IPS-15b (cell line): Measurements from ENCODE around the gene HDGF.

ENCODE experiments used
- H3K27me3 ChIP-seq: one replicate; pipeline ENCODE4 v1.6.1; 2013; ENCODE audit warnings: low read length; ENCODE audit not compliant: control insufficient read depth, insufficient read depth
- H3K36me3 ChIP-seq: one replicate; pipeline ENCODE4 v1.6.1; 2013; ENCODE audit warnings: low read length; ENCODE audit not compliant: control insufficient read depth, insufficient read depth
- H3K4me1 ChIP-seq: one replicate; pipeline ENCODE4 v1.6.1; 2013; ENCODE audit warnings: mild to moderate bottlenecking, low read length; ENCODE audit not compliant: control insufficient read depth, insufficient read depth
- H3K4me3 ChIP-seq: one replicate; pipeline ENCODE4 v1.5.1; 2013; ENCODE audit warnings: low read depth, low read length
- H3K9ac ChIP-seq: one replicate; pipeline ENCODE4 v1.6.1; 2013; ENCODE audit warnings: low read depth, mild to moderate bottlenecking, low read length
- H3K9me3 ChIP-seq: one replicate; pipeline ENCODE4 v1.6.1; 2013; ENCODE audit warnings: mild to moderate bottlenecking, low read length; ENCODE audit not compliant: control insufficient read depth, insufficient read depth

Gene HDGF

DNA sequence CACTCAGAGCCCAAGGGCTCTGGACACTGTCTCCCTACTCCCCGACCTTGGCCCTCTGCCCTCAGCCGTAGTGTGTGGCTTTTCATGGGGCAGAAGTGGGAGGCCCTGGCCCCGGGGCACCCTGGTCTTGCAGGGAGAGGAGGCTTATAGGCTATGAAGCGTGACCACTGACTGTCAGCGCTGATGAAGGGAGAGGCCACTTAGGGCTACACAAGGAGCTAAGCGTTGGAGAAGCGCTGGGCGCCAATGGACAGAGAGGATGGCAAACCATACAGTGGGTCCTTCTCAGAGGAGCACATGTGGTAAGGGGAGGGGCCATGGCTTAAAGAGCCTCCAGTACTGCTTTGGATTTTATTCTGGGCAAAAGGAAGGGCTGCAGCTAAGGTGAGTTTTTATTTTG lies 54.0 kb downstream of the HDGF start:
- H3K4me1 ChIP-seq, result peaks cover 17% of the 10 kb centered on the region
- no peak overlapping the region for H3K9ac ChIP-seq
- no peaks in the 10 kb centered on the region for H3K27me3 ChIP-seq
- no peaks in the 10 kb centered on the region for H3K9me3 ChIP-seq
- H3K4me3 ChIP-seq, result no peak overlapping the region
- H3K36me3 ChIP-seq, result peaks cover 31% of the 10 kb centered on the region

DNA sequence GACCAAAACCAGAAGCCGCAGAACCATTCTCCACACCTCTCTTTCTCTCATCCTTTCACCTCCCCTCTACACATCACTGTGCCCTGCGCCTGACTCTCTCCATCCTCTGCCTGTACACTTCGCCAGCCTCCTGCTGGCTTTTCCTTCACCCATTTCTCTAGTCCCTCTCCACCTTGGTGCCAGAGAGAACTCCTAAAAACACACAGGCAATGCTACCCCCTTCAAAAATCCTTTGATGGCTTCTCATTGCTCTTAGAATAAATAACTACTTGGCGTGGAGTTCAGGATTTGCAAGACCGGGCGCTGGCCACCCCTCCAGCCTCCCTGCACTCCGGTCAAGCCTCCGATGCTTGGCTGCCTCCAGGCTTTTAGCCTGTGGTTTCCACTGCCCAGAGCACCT lies 54.7 kb downstream of the HDGF start:
- Histone ChIP-seq H3K9ac (no peak overlapping the region), H3K9me3 (no peaks in the 10 kb centered on the region), H3K36me3 (peaks cover 31% of the 10 kb centered on the region), H3K4me1 (peaks cover 22% of the 10 kb centered on the region), H3K27me3 (no peaks in the 10 kb centered on the region), H3K4me3 (no peak overlapping the region)

DNA sequence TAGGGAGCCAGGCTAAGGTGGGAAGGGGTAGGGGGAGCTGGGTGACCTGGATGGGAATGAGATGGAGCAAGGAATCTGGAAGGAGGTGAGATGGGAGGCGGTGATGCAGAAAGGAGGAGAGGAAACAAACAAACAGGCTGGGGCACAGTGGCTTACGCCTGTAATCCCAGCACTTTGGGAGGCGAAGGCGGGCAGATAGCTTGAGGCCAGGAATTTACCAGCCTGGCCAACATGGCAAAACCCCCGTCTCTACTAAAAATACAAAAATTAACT lies 56.8 kb downstream of the HDGF start:
- no peaks in the 10 kb centered on the region for H3K9me3 ChIP-seq
- no peak overlapping the region for H3K4me3 ChIP-seq
- peaks cover 12% of the 10 kb centered on the region for H3K36me3 ChIP-seq
- peaks cover 37% of the 10 kb centered on the region for H3K4me1 ChIP-seq
- no peaks in the 10 kb centered on the region for H3K27me3 ChIP-seq
- no peak overlapping the region for H3K9ac ChIP-seq

DNA sequence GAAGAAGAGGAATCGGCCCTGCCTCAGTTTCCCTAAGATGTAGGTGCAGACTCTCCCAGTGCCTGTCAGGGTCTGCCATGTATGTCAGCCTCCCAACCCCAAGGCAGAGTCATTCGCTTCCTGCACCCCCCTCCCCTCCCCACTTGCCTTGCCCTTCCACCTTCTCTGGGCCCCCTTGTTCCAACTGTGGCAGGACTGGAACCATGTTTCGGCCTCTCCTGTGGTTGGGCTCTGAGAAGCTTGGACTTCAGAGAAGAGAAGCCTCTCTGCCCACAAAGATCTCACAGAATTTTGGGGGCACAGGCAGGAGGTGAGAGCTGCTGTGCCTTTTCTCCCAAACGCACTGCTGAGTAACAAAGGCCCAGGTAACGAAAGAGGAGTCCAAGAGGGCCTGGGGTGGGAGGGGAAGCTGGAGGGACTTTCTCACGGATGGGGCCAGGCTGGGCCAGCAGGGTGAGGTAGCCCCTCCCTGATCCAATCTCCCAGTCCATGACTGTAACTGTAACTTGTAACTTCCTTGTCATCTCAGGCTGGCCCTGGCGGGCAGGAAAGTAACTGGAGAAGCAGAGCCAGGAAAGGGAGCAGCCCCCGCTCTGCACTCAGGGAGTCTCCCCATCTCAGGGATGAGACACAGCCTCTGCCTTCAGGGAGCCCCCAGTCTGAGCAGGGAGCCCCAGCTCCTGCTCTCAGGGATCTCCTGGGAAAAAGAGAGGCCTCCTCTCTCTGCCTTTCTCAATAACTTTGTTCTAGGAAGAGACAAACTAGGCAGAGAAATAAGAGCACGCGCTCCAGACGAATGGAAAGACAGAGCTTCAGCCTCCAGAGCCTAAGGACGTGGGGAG lies 57.4 kb downstream of the HDGF start:
- no peak overlapping the region for H3K9ac ChIP-seq
- peak overlapping the region; percentile 49 for H3K4me3 ChIP-seq
- H3K27me3 ChIP-seq, result no peaks in the 10 kb centered on the region
- H3K4me1 ChIP-seq, result peaks cover 37% of the 10 kb centered on the region
- H3K9me3 ChIP-seq, result no peaks in the 10 kb centered on the region
- H3K36me3 ChIP-seq, result peaks cover 7% of the 10 kb centered on the region

DNA sequence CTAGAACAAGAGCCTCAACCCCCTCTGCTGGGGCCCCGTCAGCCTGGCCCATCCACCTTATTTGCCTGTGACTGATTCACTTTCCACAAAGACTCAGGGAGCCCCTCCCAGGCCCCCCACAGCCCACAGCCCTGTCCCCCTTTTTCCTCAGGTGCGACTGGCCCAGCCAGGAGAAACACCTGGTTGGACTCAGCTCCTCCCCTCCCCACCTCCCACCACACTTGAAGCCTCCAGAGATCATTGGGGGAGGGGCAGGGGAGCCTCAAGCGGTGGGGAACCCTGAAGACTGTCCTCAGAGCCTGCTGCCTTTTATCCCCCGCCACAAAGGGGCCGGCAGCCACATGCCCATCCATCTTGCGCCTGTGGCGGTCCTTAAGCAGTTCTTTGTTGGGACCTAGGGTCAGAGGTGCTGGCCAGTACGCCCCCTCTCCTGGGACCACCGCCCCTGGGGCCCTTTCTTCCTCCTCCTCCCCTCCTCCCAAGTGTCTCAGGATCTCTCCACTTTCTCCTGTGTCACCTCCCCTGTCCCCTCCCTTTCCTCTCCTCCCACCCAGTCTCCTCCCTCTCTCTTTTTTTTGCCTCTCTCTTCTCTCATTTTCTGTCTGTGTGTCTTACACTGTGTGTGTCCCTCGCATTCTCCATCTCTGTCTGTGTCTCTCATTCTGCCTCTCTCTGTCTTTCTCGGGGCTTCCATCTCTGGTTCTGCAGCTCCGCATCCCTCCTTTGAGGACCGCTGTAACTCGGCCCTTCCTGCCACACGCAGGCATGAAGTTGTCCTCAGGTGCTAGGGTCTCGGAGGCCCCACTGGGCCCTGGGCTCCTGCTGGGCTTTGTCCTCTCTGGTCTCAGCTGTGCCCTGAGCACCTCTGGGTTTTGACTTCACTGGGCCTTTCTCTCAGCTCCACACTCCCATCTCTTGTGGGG lies 58.3 kb downstream of the HDGF start:
- Histone ChIP-seq H3K27me3 (no peaks in the 10 kb centered on the region), H3K36me3 (peaks cover under 1% of the 10 kb centered on the region), H3K4me3 (peak overlapping the region; percentile 49), H3K9me3 (no peaks in the 10 kb centered on the region), H3K9ac (no peak overlapping the region), H3K4me1 (peaks cover 37% of the 10 kb centered on the region)

DNA sequence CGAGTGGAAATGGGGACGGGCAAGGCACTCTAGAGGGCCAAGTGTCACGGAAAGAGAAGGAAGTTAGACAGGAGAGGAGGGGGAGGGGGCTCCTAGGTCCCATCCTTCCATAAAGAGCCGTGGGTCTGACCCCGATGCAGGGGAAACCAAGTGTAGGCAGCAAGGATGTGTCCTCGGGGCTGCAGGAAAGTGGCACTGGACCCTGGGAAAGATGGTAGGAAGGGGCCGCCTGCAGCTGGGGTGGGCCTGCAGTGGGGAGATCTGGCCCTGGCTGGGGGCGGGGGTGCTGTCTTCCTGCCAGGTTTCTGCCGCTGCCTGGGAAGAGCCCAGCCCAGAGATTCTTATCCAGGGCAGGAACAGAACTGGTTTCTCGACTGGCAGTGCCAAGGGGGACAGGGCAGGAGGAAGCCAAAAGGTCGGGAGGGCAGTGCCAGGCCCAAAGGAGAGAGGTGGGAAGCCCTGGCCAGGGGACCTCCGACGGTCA lies 59.0 kb downstream of the HDGF start:
- H3K9ac ChIP-seq, result peak overlapping the region; percentile 47
- H3K4me1 ChIP-seq, result peaks cover 37% of the 10 kb centered on the region
- no peaks in the 10 kb centered on the region for H3K27me3 ChIP-seq
- no peaks in the 10 kb centered on the region for H3K9me3 ChIP-seq
- no peaks in the 10 kb centered on the region for H3K36me3 ChIP-seq
- peak overlapping the region; percentile 48 for H3K4me3 ChIP-seq
